ENCODE measurements around the gene SNTB2.

DNA sequence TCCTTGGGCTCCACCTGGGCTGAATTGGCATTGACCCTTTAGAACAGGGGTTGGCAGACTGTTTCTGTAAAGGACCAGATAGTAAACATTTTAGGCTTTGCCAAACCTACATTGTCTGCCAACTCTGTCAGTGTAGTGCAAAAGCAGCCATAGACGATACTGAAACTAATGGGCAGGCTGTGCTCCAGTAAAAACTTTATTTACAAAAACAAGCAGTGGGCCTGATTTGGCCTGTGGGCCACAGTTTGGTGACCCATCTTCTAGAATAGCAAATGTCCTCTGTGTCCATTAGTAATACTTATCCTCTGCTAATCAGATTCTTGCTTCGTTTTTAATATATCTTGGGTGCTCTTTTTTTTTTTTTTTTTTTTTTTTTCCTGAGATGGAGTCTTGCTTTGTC is 48.4 kb upstream of the SNTB2 start:
- TF ChIP-seq EZH2 (IDR thresholded peaks at IDR 0.05; ENCODE audit: borderline replicate concordance, low read depth, low read length, severe bottlenecking), result no peak
- no peak for TF ChIP-seq CTCF (IDR thresholded peaks at IDR 0.05; ENCODE audit: extremely low read depth in 1 of 2, insufficient read depth in 1 of 2, low read depth in 1 of 2, low read length in 2 of 2)
- no peak for TF ChIP-seq POLR2A (IDR thresholded peaks at IDR 0.05; ENCODE audit: low read depth, low read length)

All from endothelial cell of umbilical vein (primary cell).